Adrenal gland (tissue), 5 donors: ENCODE measurements around the gene POM121L12.

Experiments
- CTCF ChIP-seq, 6 experiments: fragments of 450-650 bp in 4 of 6; fragments of 200-600 bp in 2 of 6; sonication (generic) in 1 of 6; IDR thresholded peaks; 1 replicate in 5 of 6; 2 replicates in 1 of 6; pipeline versions ENCODE4 v1.5.1 to v1.8.0; 2016 to 2021; ENCODE audit warnings: antibody characterized with exemption in 6 of 6, mild to moderate bottlenecking in 2 of 6, moderate library complexity in 1 of 6
- POLR2A ChIP-seq, 2 donors: fragments of 450-650 bp; IDR thresholded peaks; one replicate each; pipeline ENCODE4 v1.6.1; 2017; ENCODE audit warnings: antibody characterized with exemption in 2 of 2, mild to moderate bottlenecking in 2 of 2, moderate library complexity in 1 of 2
- donor health status: DM: no; HTN: no; CAD: no.

- TF ChIP-seq CTCF (IDR thresholded peaks at IDR 0.05) (no peak), POLR2A (IDR thresholded peaks at IDR 0.05) (no peak)
Observed at GRCh38 chr7:53022893-53023292, 12.5 kb upstream of the POM121L12 start.
